ENCODE measurements around the gene MYH9.

The MYH9 gene

DNA sequence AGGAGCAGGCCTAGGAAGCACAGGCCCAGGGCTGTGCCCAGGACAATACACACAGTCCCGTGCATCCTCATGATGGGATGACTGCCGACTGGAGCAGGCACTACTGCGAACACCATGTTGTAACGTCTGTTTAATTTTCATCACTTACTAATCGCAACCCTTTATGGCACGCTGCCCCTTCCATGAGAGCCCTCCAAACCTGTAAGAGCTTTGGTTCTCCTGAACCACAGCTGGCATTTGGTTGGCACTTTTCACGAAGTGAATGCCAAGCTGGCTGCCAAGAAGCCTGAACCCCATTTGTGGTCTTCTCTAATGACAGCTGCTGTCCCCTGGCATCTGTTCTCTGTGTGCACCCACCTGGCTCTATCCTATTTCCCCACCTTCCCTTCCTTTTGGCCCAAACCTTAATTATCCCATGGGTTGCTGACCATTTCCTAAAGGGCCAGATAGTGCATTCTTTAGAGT is 98.3 kb downstream of the MYH9 start:
- H3K4me1 ChIP-seq (ENCODE audit: insufficient read depth, low read length): no peaks in the 10 kb centered on the region
- H3K27ac ChIP-seq (ENCODE audit: low read length): no peak overlapping the region
- no peak overlapping the region for H3K9ac ChIP-seq (ENCODE audit: low read depth, low read length)
- peaks cover 85% of the 10 kb centered on the region for H3K36me3 ChIP-seq (ENCODE audit: insufficient read depth, low read depth, low read length)
- no peak overlapping the region for H3K4me3 ChIP-seq (ENCODE audit: low read length)
- H3K27me3 ChIP-seq (ENCODE audit: insufficient read depth, low read length): no peaks in the 10 kb centered on the region
- 0 out of 2 replicates have a peak, but pooled peaks cover 3% of the 10 kb centered on the region for H3K9me3 ChIP-seq (ENCODE audit: insufficient read depth, low read depth, low read length)

DNA sequence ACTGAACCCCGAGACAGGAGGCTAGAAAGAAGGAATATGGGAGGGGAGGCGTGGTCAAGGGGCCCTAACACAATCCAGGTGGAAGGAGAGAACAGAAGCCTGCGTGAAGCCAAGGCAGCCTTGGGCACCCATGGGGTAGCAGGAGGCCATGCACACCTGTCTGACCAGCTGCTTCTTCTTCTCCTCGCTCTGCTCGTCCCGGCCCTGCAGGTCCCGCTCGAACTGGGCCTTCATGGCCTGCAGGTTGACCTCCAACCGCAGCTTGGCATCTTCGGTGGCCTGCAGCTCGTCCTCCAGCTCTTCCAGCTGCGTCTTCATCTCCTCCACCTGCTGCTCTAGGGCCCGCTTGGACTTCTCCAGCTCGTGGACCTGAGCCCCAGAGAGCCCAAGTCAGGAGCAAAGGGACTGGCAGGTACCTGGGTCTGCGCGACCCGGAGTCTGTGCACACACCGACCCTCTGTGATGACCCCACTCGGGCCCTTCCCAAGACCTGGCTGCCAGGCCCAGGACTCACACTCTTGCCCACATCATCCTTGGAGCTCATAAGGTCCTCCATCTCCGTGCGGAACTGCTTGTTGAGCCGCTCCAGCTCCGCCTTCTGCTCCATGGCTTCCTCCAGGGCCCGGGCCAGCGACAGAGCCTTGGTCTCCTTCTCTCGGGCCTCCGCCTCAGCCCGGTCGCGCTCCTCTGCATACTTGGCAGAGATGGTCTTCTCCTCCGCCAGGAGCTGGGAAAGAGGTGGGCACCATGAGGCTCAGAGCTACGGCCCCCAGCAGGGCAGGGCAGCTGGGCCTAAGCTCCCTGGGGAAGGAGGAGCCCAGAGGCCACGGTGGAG is 99.0 kb downstream of the MYH9 start:
- H3K9me3 ChIP-seq (ENCODE audit: insufficient read depth, low read depth, low read length): 0 out of 2 replicates have a peak, but pooled peaks cover 3% of the 10 kb centered on the region
- H3K4me1 ChIP-seq (ENCODE audit: insufficient read depth, low read length): no peaks in the 10 kb centered on the region
- peaks cover 85% of the 10 kb centered on the region for H3K36me3 ChIP-seq (ENCODE audit: insufficient read depth, low read depth, low read length)
- H3K27me3 ChIP-seq (ENCODE audit: insufficient read depth, low read length): no peaks in the 10 kb centered on the region
- no peak overlapping the region for H3K4me3 ChIP-seq (ENCODE audit: low read length)
- H3K9ac ChIP-seq (ENCODE audit: low read depth, low read length): no peak overlapping the region
- H3K27ac ChIP-seq (ENCODE audit: low read length): no peak overlapping the region

DNA sequence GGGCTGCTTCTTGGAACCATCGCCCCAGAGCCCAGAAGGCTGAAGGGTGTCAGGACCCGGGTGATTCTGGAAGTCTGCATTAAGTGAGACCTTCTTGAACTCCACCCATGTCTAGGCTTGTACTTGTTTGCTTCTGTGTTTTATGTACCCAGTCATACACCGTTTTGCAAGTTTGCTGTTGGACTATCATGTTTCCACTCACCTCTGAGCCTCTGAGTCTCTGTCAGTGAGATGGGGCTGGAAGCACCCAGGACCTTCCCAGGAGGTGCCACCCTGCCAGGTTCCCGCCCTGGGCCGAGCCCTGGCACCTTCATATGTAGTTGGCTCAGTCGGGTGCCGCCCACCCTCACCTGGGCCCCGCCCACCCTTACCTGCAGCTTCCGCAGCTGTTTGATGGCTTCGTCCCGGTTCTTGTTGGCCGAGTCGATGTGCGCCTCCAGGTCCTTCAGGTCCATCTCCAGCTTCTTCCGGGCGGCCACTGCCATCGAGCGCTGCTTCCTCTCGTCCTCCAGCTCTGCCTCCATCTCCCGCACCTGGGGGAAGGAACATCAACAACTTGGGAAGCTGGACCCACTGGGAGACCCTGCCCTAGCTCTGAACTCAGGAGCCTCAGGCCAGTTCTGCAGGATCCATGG is 99.8 kb downstream of the MYH9 start:
- peaks cover 85% of the 10 kb centered on the region for H3K36me3 ChIP-seq (ENCODE audit: insufficient read depth, low read depth, low read length)
- no peak overlapping the region for H3K27ac ChIP-seq (ENCODE audit: low read length)
- no peaks in the 10 kb centered on the region for H3K27me3 ChIP-seq (ENCODE audit: insufficient read depth, low read length)
- H3K9ac ChIP-seq (ENCODE audit: low read depth, low read length): no peak overlapping the region
- 0 out of 2 replicates have a peak, but pooled peaks cover 3% of the 10 kb centered on the region for H3K9me3 ChIP-seq (ENCODE audit: insufficient read depth, low read depth, low read length)
- no peak overlapping the region for H3K4me3 ChIP-seq (ENCODE audit: low read length)
- no peaks in the 10 kb centered on the region for H3K4me1 ChIP-seq (ENCODE audit: insufficient read depth, low read length)

DNA sequence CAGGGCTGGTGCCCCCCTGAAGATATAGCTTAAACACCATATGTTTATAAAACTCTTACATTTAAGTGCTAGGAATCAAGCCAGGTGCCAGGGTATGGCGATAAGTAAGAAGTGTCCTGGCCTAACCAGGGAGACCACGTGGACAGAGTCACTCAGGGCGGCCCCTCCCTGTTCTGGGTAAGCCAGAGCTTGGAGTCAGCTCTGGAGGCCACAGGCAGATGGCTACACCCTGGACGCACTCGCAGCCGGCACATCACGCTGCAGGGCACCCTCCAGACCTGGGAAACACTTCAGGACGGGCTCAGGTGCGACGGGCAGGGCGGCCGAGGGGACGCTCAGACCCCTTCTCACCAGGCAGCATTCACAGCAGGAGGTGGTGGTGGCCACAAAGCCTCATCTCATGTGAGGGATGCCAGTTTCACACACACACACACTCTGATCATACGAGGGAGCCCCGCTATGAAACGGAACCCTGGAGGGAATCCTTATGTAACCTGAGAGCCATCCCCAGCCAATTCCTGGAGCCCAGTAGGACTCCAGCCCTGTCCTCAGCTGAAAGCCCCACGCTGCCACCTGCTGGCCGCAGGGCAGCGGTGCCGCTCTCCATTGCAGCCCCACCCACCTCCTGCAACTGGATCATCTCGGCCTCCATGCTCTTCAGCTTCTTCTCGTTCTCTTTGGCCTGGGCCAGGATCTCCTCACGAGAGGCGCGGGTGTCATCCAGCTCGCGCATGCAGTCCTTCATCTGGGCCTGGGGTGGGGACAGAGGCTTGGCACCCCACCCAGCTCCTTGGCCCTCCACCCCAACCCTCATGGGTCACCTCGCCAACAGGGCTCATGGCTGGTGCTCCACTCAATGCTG is 101.4 kb downstream of the MYH9 start:
- Histone ChIP-seq H3K36me3 (ENCODE audit: insufficient read depth, low read depth, low read length) (peaks cover 86% of the 10 kb centered on the region), H3K4me3 (ENCODE audit: low read length) (no peak overlapping the region), H3K27me3 (ENCODE audit: insufficient read depth, low read length) (no peaks in the 10 kb centered on the region), H3K9me3 (ENCODE audit: insufficient read depth, low read depth, low read length) (no peaks in the 10 kb centered on the region), H3K9ac (ENCODE audit: low read depth, low read length) (no peak overlapping the region), H3K27ac (ENCODE audit: low read length) (no peak overlapping the region), H3K4me1 (ENCODE audit: insufficient read depth, low read length) (no peaks in the 10 kb centered on the region)

DNA sequence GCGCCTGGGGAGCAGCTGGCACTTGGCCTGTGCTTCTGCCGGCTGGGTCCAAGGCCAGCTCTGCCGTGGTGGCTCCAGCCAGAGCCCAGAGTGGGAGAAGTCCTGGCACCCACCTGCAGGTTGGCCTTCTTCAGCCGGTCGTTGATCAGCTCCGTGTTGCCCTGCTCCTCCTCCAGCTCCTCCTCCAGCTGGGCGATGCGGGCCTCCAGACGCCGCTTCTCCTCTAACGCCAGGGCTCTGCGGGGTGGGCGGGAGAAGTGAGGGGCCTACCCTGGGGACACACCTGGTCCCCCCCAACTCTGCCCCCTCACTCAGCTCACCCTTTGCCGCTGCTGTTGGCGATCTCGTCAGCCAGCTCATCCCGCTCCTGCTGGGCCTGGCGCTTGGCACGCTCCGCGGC is 102.2 kb downstream of the MYH9 start:
- no peaks in the 10 kb centered on the region for H3K27me3 ChIP-seq (ENCODE audit: insufficient read depth, low read length)
- H3K27ac ChIP-seq (ENCODE audit: low read length): no peak overlapping the region
- H3K9ac ChIP-seq (ENCODE audit: low read depth, low read length): no peak overlapping the region
- H3K36me3 ChIP-seq (ENCODE audit: insufficient read depth, low read depth, low read length): peaks cover 89% of the 10 kb centered on the region
- H3K9me3 ChIP-seq (ENCODE audit: insufficient read depth, low read depth, low read length): no peaks in the 10 kb centered on the region
- no peak overlapping the region for H3K4me3 ChIP-seq (ENCODE audit: low read length)
- H3K4me1 ChIP-seq (ENCODE audit: insufficient read depth, low read length): no peaks in the 10 kb centered on the region

DNA sequence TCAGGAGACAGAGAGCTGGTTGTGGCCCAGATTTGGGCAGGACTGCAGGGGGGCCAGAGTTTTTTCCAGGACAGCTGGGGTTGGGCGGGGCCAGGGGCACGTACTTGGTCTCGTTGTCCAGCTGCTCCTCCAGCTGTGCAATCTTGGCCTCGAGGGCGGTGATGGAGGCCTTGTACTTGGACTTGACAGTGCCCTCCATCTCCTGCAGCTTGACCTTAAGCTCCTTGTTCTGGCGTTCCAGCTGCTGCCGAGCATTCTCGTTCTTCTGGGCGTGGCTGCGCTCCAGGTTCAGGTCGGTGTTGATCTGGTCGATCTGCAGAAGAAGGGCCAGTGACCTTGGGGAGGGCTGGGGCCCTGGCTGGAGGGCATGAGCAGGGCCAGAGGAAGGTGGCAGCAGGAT is 102.8 kb downstream of the MYH9 start:
- H3K9me3 ChIP-seq (ENCODE audit: insufficient read depth, low read depth, low read length): no peaks in the 10 kb centered on the region
- no peaks in the 10 kb centered on the region for H3K4me1 ChIP-seq (ENCODE audit: insufficient read depth, low read length)
- no peak overlapping the region for H3K27ac ChIP-seq (ENCODE audit: low read length)
- H3K27me3 ChIP-seq (ENCODE audit: insufficient read depth, low read length): no peaks in the 10 kb centered on the region
- H3K4me3 ChIP-seq (ENCODE audit: low read length): no peak overlapping the region
- H3K36me3 ChIP-seq (ENCODE audit: insufficient read depth, low read depth, low read length): peaks cover 88% of the 10 kb centered on the region
- H3K9ac ChIP-seq (ENCODE audit: low read depth, low read length): no peak overlapping the region

DNA sequence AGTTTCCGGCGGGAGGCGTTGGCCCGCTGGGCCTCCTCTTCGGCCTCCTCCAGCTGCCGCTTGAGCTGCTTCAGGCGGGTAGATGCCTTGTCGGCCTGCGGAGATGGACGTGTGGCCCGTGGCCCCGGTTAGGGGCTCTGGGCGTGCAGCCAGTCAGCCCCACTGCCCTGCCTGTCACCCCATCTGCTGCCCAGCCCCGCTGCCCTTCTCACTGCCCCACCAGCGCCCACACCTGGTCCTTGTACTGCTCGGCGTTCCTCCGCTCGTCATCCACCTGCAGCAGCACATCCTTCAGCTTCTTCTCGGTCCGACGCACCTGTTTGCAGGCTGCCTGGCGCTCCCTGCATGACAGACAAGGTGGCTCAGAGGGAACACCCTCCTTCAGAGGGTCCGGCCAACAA is 103.6 kb downstream of the MYH9 start:
- no peak overlapping the region for H3K27ac ChIP-seq (ENCODE audit: low read length)
- H3K36me3 ChIP-seq (ENCODE audit: insufficient read depth, low read depth, low read length): peaks cover 80% of the 10 kb centered on the region
- no peaks in the 10 kb centered on the region for H3K9me3 ChIP-seq (ENCODE audit: insufficient read depth, low read depth, low read length)
- H3K27me3 ChIP-seq (ENCODE audit: insufficient read depth, low read length): no peaks in the 10 kb centered on the region
- no peak overlapping the region for H3K4me3 ChIP-seq (ENCODE audit: low read length)
- no peak overlapping the region for H3K9ac ChIP-seq (ENCODE audit: low read depth, low read length)
- H3K4me1 ChIP-seq (ENCODE audit: insufficient read depth, low read length): no peaks in the 10 kb centered on the region

DNA sequence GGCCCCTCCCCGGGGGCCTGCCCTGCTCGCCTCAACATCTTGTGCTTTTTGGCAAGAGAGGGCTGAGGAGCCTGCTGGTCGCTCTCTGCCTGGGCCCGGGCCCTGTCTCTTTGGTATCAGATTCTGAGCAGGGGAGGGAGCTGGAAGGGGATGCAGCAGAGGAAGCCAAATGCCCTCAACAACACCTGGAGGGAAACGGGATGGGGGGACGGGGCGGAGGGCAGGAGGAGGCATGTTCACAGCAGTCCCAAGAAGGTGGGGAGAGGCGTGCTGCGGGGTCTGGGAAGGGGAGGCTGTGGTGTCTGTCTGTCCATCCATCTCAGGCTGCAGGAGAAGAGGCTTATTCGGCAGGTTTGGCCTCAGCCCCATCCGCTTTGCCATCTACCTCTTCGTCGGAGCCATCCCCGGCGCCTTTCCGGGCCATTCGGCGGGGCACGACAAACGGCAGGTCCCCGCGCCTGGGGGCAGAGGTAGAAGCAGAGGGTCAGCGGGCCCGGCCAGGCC is 105.4 kb downstream of the MYH9 start:
- H3K27ac ChIP-seq (ENCODE audit: low read length): no peak overlapping the region
- H3K4me1 ChIP-seq (ENCODE audit: insufficient read depth, low read length): no peaks in the 10 kb centered on the region
- no peak overlapping the region for H3K9ac ChIP-seq (ENCODE audit: low read depth, low read length)
- peaks cover 62% of the 10 kb centered on the region for H3K36me3 ChIP-seq (ENCODE audit: insufficient read depth, low read depth, low read length)
- H3K4me3 ChIP-seq (ENCODE audit: low read length): no peak overlapping the region
- no peaks in the 10 kb centered on the region for H3K9me3 ChIP-seq (ENCODE audit: insufficient read depth, low read depth, low read length)
- H3K27me3 ChIP-seq (ENCODE audit: insufficient read depth, low read length): no peaks in the 10 kb centered on the region

DNA sequence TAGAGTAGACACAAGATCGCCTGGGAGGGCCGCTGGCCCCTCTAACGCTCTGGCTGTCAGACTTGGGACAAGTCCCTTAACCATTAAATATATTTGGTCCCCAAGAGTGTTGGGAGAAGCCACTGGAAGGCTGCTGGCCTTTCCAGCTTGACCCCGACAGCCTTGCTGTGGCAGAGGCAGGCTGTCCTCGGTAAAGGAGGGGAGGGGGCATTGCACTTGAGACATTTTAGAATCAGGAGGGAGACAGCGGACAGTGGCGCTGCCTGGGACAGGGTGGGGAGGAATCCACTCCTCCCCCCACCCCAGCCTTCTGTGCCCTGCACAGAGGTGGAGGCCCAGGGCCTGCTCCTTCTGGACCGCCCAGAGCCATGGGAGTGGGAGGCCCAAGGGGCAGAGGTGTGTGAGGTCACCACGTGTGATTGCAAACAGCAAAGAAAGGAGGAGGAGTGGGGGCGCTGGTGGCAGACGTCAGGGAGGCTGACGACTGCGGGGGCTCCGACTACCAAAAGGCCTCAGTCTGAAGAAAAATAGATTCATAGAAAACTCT is 105.9 kb downstream of the MYH9 start:
- Histone ChIP-seq H3K27ac (ENCODE audit: low read length) (no peak overlapping the region), H3K4me3 (ENCODE audit: low read length) (no peak overlapping the region), H3K9ac (ENCODE audit: low read depth, low read length) (no peak overlapping the region), H3K9me3 (ENCODE audit: insufficient read depth, low read depth, low read length) (no peaks in the 10 kb centered on the region), H3K27me3 (ENCODE audit: insufficient read depth, low read length) (no peaks in the 10 kb centered on the region), H3K4me1 (ENCODE audit: insufficient read depth, low read length) (no peaks in the 10 kb centered on the region), H3K36me3 (ENCODE audit: insufficient read depth, low read depth, low read length) (peaks cover 57% of the 10 kb centered on the region)

DNA sequence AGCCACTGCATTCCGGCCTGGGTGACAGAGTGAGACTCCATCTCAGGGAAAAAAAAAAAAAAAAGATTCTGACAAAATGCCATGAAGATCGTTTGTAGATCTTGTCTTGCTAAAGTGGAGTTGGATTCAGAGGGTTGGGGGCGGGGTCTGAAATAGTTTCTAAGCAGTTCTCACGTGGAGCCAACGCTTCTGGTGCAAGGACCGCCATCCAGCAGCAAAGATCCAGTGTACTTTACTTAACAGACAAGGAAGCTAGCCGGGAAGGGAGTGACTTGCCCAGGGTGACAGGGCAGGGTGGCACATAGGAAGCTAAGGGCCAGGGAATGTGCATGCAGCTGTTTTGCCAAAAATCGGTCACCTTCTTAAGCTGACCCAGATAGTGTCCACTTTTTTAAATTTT is 107.4 kb downstream of the MYH9 start:
- H3K36me3 ChIP-seq (ENCODE audit: insufficient read depth, low read depth, low read length): peaks cover 43% of the 10 kb centered on the region
- H3K27ac ChIP-seq (ENCODE audit: low read length): no peak overlapping the region
- no peaks in the 10 kb centered on the region for H3K27me3 ChIP-seq (ENCODE audit: insufficient read depth, low read length)
- no peaks in the 10 kb centered on the region for H3K9me3 ChIP-seq (ENCODE audit: insufficient read depth, low read depth, low read length)
- H3K4me1 ChIP-seq (ENCODE audit: insufficient read depth, low read length): no peaks in the 10 kb centered on the region
- no peak overlapping the region for H3K9ac ChIP-seq (ENCODE audit: low read depth, low read length)
- H3K4me3 ChIP-seq (ENCODE audit: low read length): no peak overlapping the region

DNA sequence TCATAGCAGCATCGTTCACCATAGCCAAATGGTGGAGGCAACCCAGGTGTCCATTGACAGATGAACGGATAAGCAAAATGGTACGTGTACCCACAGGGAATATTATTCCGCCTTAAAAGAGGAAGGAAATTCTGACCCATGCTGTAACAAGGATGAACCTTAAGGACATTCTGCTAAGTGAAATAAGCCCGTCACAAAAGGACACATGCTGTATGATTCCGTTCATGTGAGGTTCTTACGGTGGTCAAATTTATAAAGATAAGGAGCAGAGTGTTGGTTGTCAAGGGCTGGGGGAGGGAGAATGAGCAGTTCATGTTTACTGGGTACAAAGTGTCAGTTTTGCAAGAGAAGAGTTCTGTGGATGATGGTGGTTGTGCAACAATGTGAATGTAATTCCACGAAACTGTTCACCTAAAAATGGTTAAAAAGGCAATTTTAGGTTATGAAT is 108.5 kb downstream of the MYH9 start:
- Histone ChIP-seq H3K36me3 (ENCODE audit: insufficient read depth, low read depth, low read length) (peaks cover 32% of the 10 kb centered on the region), H3K27me3 (ENCODE audit: insufficient read depth, low read length) (no peaks in the 10 kb centered on the region), H3K9ac (ENCODE audit: low read depth, low read length) (no peak overlapping the region), H3K9me3 (ENCODE audit: insufficient read depth, low read depth, low read length) (no peaks in the 10 kb centered on the region), H3K27ac (ENCODE audit: low read length) (no peak overlapping the region), H3K4me1 (ENCODE audit: insufficient read depth, low read length) (no peaks in the 10 kb centered on the region), H3K4me3 (ENCODE audit: low read length) (no peak overlapping the region)
